PFSK-1 (cell line): ENCODE data around the gene PRMT9.

Experiments
- POLR2AphosphoS5 ChIP-seq: IDR thresholded peaks from 2 replicates; pipeline ENCODE4 v1.6.1; 2012; ENCODE audit warnings: low read depth, mild to moderate bottlenecking, control low read depth, low read length, moderate library complexity
- REST ChIP-seq, 2 experiments: IDR thresholded peaks; 2 replicates each; pipeline versions ENCODE4 v1.6.1 to v1.8.0; 2011 to 2012; ENCODE audit warnings: low read depth in 2 of 2, low read length in 2 of 2, control low read depth in 1 of 2, inconsistent platforms in 1 of 2, mild to moderate bottlenecking in 1 of 2, moderate library complexity in 1 of 2; ENCODE audit not compliant: insufficient read depth in 1 of 2
- TAF1 ChIP-seq: IDR thresholded peaks from 2 replicates; pipeline ENCODE4 v1.6.1; 2012; ENCODE audit warnings: low read length, control low read depth, borderline replicate concordance; ENCODE audit not compliant: insufficient read depth

GRCh38 chr4:147704846-147705245 is 20.9 kb upstream of the PRMT9 start:
- no peak for TF ChIP-seq POLR2AphosphoS5
- TF ChIP-seq TAF1 = no peak
- TF ChIP-seq REST (IDR thresholded peaks at IDR 0.05; ENCODE audit: insufficient read depth in 1 of 2, low read depth in 2 of 2, low read length in 2 of 2) = no peak
